ENCODE measurements around the gene LAMA4.
A peak's percentile ranks its signal among the peaks of the same experiment; 100 is the strongest.

The LAMA4 gene

GRCh38 chr6:112286010-112286409, 31.6 kb upstream of the LAMA4 start:
- no peak for TF ChIP-seq CTCF (conservative IDR thresholded peaks at IDR 0.05; ENCODE audit: low read length)
- DNase-seq (ENCODE audit: low read depth): no peak
- H3K4me3 ChIP-seq (ENCODE audit: low read length): no peak overlapping the region

- no peak for TF ChIP-seq CTCF (conservative IDR thresholded peaks at IDR 0.05; ENCODE audit: low read length)
- H3K4me3 ChIP-seq (ENCODE audit: low read length): no peak overlapping the region
- DNase-seq (ENCODE audit: low read depth): no peak
Measured at GRCh38 chr6:112284603-112285002, 30.2 kb upstream of the LAMA4 start.

- TF ChIP-seq CTCF (conservative IDR thresholded peaks at IDR 0.05; ENCODE audit: low read length): no peak
- no peak overlapping the region for H3K4me3 ChIP-seq (ENCODE audit: low read length)
- no peak for DNase-seq (ENCODE audit: low read depth)
Measured at GRCh38 chr6:112283621-112284020, 29.3 kb upstream of the LAMA4 start.

GRCh38 chr6:112281821-112282615, 27.7 kb upstream of the LAMA4 start:
- no peak overlapping the region for H3K4me3 ChIP-seq (ENCODE audit: low read length)

GRCh38 chr6:112279031-112279935, 24.9 kb upstream of the LAMA4 start:
- TF ChIP-seq CTCF (conservative IDR thresholded peaks at IDR 0.05; ENCODE audit: low read length): no peak
- DNase-seq (ENCODE audit: low read depth): no peak
- H3K4me3 ChIP-seq (ENCODE audit: low read length): no peak overlapping the region

More at GRCh38 chr6:112281821-112282615, 27.7 kb upstream of the LAMA4 start:
- TF ChIP-seq CTCF (conservative IDR thresholded peaks at IDR 0.05; ENCODE audit: low read length): peak; percentile 61
- peak; percentile 92 for DNase-seq (ENCODE audit: low read depth)

- H3K4me3 ChIP-seq (ENCODE audit: low read length): no peak overlapping the region
- no peak for TF ChIP-seq CTCF (conservative IDR thresholded peaks at IDR 0.05; ENCODE audit: low read length)
Measured at GRCh38 chr6:112275365-112275764, 21.0 kb upstream of the LAMA4 start.

More at GRCh38 chr6:112275365-112275764, 21.0 kb upstream of the LAMA4 start:
- DNase-seq (ENCODE audit: low read depth): no peak

Data from AG10803 (cell line).